ENCODE measurements around the gene SEMA3A. TPM values are rescaled to one million over a fixed set of nuclear protein-coding genes. Genes with fewer than 3 reads are reported as not detected.
"Not testable (repeated sequence)": the region's sequence is repeated elsewhere in the genome, so short reads cannot be mapped to it uniquely, and the experiment has no call there.

Gene SEMA3A
- polyA plus RNA-seq, 4 donors = 2.4 to 11.4 TPM; not detected in 2

GRCh38 chr7:84070770-84071169, 123.8 kb downstream of the SEMA3A start:
- DNase-seq (no peak), FAIRE-seq (no peak)
- H3K4me1 ChIP-seq (ENCODE audit: control insufficient read depth in 3 of 3, insufficient read depth in 2 of 3, low read depth in 1 of 3, low read length in 2 of 3) = no peaks in the 10 kb centered on the region
- no peak overlapping the region for H3K4me3 ChIP-seq (ENCODE audit: low read depth in 1 of 3, low read length in 3 of 3)
- WGBS, 3 donors = 60 to 68% (median 62%) methylated on average over 2 of the region's 2 CpGs
- H3K27ac ChIP-seq (ENCODE audit: low read depth in 1 of 3, low read length in 2 of 3) = no peak overlapping the region
- no peaks in the 10 kb centered on the region for H3K9me3 ChIP-seq (ENCODE audit: control insufficient read depth in 2 of 2, insufficient read depth in 1 of 2, low read depth in 1 of 2, low read length in 1 of 2)
- no peaks in the 10 kb centered on the region for H3K36me3 ChIP-seq (ENCODE audit: control insufficient read depth in 3 of 3, insufficient read depth in 2 of 3, low read depth in 1 of 3, low read length in 3 of 3)
- H3K27me3 ChIP-seq (ENCODE audit: control insufficient read depth in 3 of 3, insufficient read depth in 3 of 3, low read length in 3 of 3) = no peaks in the 10 kb centered on the region

GRCh38 chr7:84069999-84070500, 124.5 kb downstream of the SEMA3A start:
- no peak for DNase-seq
- H3K27ac ChIP-seq (ENCODE audit: low read depth in 1 of 3, low read length in 2 of 3) = no peak overlapping the region
- H3K4me3 ChIP-seq (ENCODE audit: low read depth in 1 of 3, low read length in 3 of 3) = no peak overlapping the region
- H3K27me3 ChIP-seq (ENCODE audit: control insufficient read depth in 3 of 3, insufficient read depth in 3 of 3, low read length in 3 of 3) = no peaks in the 10 kb centered on the region
- FAIRE-seq = no peak
- H3K36me3 ChIP-seq (ENCODE audit: control insufficient read depth in 3 of 3, insufficient read depth in 2 of 3, low read depth in 1 of 3, low read length in 3 of 3) = no peaks in the 10 kb centered on the region
- H3K4me1 ChIP-seq (ENCODE audit: control insufficient read depth in 3 of 3, insufficient read depth in 2 of 3, low read depth in 1 of 3, low read length in 2 of 3) = no peaks in the 10 kb centered on the region
- WGBS, 3 donors = 45 to 56% (median 53%) methylated on average over 2 of the region's 2 CpGs
- H3K9me3 ChIP-seq (ENCODE audit: control insufficient read depth in 2 of 2, insufficient read depth in 1 of 2, low read depth in 1 of 2, low read length in 1 of 2) = no peaks in the 10 kb centered on the region

- no peak overlapping the region for H3K4me3 ChIP-seq (ENCODE audit: low read depth in 1 of 3, low read length in 3 of 3)
- H3K36me3 ChIP-seq (ENCODE audit: control insufficient read depth in 3 of 3, insufficient read depth in 2 of 3, low read depth in 1 of 3, low read length in 3 of 3) = no peaks in the 10 kb centered on the region
- H3K27ac ChIP-seq (ENCODE audit: low read depth in 1 of 3, low read length in 2 of 3) = no peak overlapping the region
- no peak for FAIRE-seq
- DNase-seq = no peak
- 5 to 51% (median 26%) methylated on average over 1 of the region's 1 CpG for WGBS, 3 donors
- no peaks in the 10 kb centered on the region for H3K27me3 ChIP-seq (ENCODE audit: control insufficient read depth in 3 of 3, insufficient read depth in 3 of 3, low read length in 3 of 3)
- H3K9me3 ChIP-seq (ENCODE audit: control insufficient read depth in 2 of 2, insufficient read depth in 1 of 2, low read depth in 1 of 2, low read length in 1 of 2) = no peaks in the 10 kb centered on the region
- no peaks in the 10 kb centered on the region for H3K4me1 ChIP-seq (ENCODE audit: control insufficient read depth in 3 of 3, insufficient read depth in 2 of 3, low read depth in 1 of 3, low read length in 2 of 3)
These were observed 125.6 kb downstream of the SEMA3A start for GRCh38 chr7:84069033-84069432.

- not testable (repeated sequence) for FAIRE-seq; H3K4me3 ChIP-seq (ENCODE audit: low read depth in 1 of 3, low read length in 3 of 3); H3K27me3 ChIP-seq (ENCODE audit: control insufficient read depth in 3 of 3, insufficient read depth in 3 of 3, low read length in 3 of 3); H3K4me1 ChIP-seq (ENCODE audit: control insufficient read depth in 3 of 3, insufficient read depth in 2 of 3, low read depth in 1 of 3, low read length in 2 of 3); DNase-seq; H3K36me3 ChIP-seq (ENCODE audit: control insufficient read depth in 3 of 3, insufficient read depth in 2 of 3, low read depth in 1 of 3, low read length in 3 of 3); H3K27ac ChIP-seq (ENCODE audit: low read depth in 1 of 3, low read length in 2 of 3); H3K9me3 ChIP-seq (ENCODE audit: control insufficient read depth in 2 of 2, insufficient read depth in 1 of 2, low read depth in 1 of 2, low read length in 1 of 2)
- 93 to 98% (median 94%) methylated on average over 23 to 28 of the region's 28 CpGs for WGBS, 3 donors
These were observed 132.1 kb downstream of the SEMA3A start for GRCh38 chr7:84062489-84062901.

GRCh38 chr7:84060760-84061261, 133.8 kb downstream of the SEMA3A start:
- H3K36me3 ChIP-seq (ENCODE audit: control insufficient read depth in 3 of 3, insufficient read depth in 2 of 3, low read depth in 1 of 3, low read length in 3 of 3) = no peaks in the 10 kb centered on the region
- no peak overlapping the region for H3K27ac ChIP-seq (ENCODE audit: low read depth in 1 of 3, low read length in 2 of 3)
- DNase-seq = no peak
- H3K4me3 ChIP-seq (ENCODE audit: low read depth in 1 of 3, low read length in 3 of 3) = no peak overlapping the region
- 35 to 42% (median 42%) methylated on average over 4 of the region's 4 CpGs for WGBS, 3 donors
- FAIRE-seq = no peak
- no peaks in the 10 kb centered on the region for H3K9me3 ChIP-seq (ENCODE audit: control insufficient read depth in 2 of 2, insufficient read depth in 1 of 2, low read depth in 1 of 2, low read length in 1 of 2)
- peaks cover 0 to 9% (median 0%) of the 10 kb centered on the region in 3 donors for H3K4me1 ChIP-seq (ENCODE audit: control insufficient read depth in 3 of 3, insufficient read depth in 2 of 3, low read depth in 1 of 3, low read length in 2 of 3)
- H3K27me3 ChIP-seq (ENCODE audit: control insufficient read depth in 3 of 3, insufficient read depth in 3 of 3, low read length in 3 of 3) = no peaks in the 10 kb centered on the region

GRCh38 chr7:84060000-84060399, 134.6 kb downstream of the SEMA3A start:
- Histone ChIP-seq H3K36me3 (ENCODE audit: control insufficient read depth in 3 of 3, insufficient read depth in 2 of 3, low read depth in 1 of 3, low read length in 3 of 3) (no peaks in the 10 kb centered on the region), H3K4me1 (ENCODE audit: control insufficient read depth in 3 of 3, insufficient read depth in 2 of 3, low read depth in 1 of 3, low read length in 2 of 3) (peaks cover 0 to 9% (median 0%) of the 10 kb centered on the region in 3 donors), H3K27ac (ENCODE audit: low read depth in 1 of 3, low read length in 2 of 3) (no peak overlapping the region), H3K27me3 (ENCODE audit: control insufficient read depth in 3 of 3, insufficient read depth in 3 of 3, low read length in 3 of 3) (no peaks in the 10 kb centered on the region), H3K9me3 (ENCODE audit: control insufficient read depth in 2 of 2, insufficient read depth in 1 of 2, low read depth in 1 of 2, low read length in 1 of 2) (no peaks in the 10 kb centered on the region), H3K4me3 (ENCODE audit: low read depth in 1 of 3, low read length in 3 of 3) (no peak overlapping the region)
- FAIRE-seq = no peak
- 89 to 94% (median 92%) methylated on average over 1 of the region's 1 CpG for WGBS, 3 donors
- no peak for DNase-seq

GRCh38 chr7:84058311-84059076, 136.1 kb downstream of the SEMA3A start:
- Histone ChIP-seq H3K4me3 (ENCODE audit: low read depth in 1 of 3, low read length in 3 of 3) (no peak overlapping the region), H3K36me3 (ENCODE audit: control insufficient read depth in 3 of 3, insufficient read depth in 2 of 3, low read depth in 1 of 3, low read length in 3 of 3) (no peaks in the 10 kb centered on the region), H3K27ac (ENCODE audit: low read depth in 1 of 3, low read length in 2 of 3) (peak overlapping the region in 1 of 3 donors; percentile 73), H3K27me3 (ENCODE audit: control insufficient read depth in 3 of 3, insufficient read depth in 3 of 3, low read length in 3 of 3) (no peaks in the 10 kb centered on the region), H3K4me1 (ENCODE audit: control insufficient read depth in 3 of 3, insufficient read depth in 2 of 3, low read depth in 1 of 3, low read length in 2 of 3) (peaks cover 0 to 9% (median 0%) of the 10 kb centered on the region in 3 donors), H3K9me3 (ENCODE audit: control insufficient read depth in 2 of 2, insufficient read depth in 1 of 2, low read depth in 1 of 2, low read length in 1 of 2) (no peaks in the 10 kb centered on the region)
- peak in 1 of 2 donors; percentile 72 for DNase-seq
- WGBS, 3 donors = 29 to 54% (median 38%) methylated on average over 6 of the region's 6 CpGs
- no peak for FAIRE-seq

GRCh38 chr7:84057576-84057975, 137.0 kb downstream of the SEMA3A start:
- DNase-seq (no peak), FAIRE-seq (no peak)
- H3K4me1 ChIP-seq (ENCODE audit: control insufficient read depth in 3 of 3, insufficient read depth in 2 of 3, low read depth in 1 of 3, low read length in 2 of 3) = peaks cover 0 to 9% (median 0%) of the 10 kb centered on the region in 3 donors
- H3K9me3 ChIP-seq (ENCODE audit: control insufficient read depth in 2 of 2, insufficient read depth in 1 of 2, low read depth in 1 of 2, low read length in 1 of 2) = no peaks in the 10 kb centered on the region
- 83 to 92% (median 87%) methylated on average over 2 of the region's 2 CpGs for WGBS, 3 donors
- H3K36me3 ChIP-seq (ENCODE audit: control insufficient read depth in 3 of 3, insufficient read depth in 2 of 3, low read depth in 1 of 3, low read length in 3 of 3) = no peaks in the 10 kb centered on the region
- H3K4me3 ChIP-seq (ENCODE audit: low read depth in 1 of 3, low read length in 3 of 3) = no peak overlapping the region
- H3K27me3 ChIP-seq (ENCODE audit: control insufficient read depth in 3 of 3, insufficient read depth in 3 of 3, low read length in 3 of 3) = no peaks in the 10 kb centered on the region
- no peak overlapping the region for H3K27ac ChIP-seq (ENCODE audit: low read depth in 1 of 3, low read length in 2 of 3)
